HepG2 (cell line): Measurements from ENCODE around the gene MFAP3L. TPM values are rescaled to one million over a fixed set of nuclear protein-coding genes. Genes with fewer than 3 reads are reported as not detected.

Experiments used
- ATAC-seq: fragments of 200-7000 bp; cut with Tn5 transposase; 3 replicates; pipeline ENCODE4 v1.9.1; 2020; ENCODE audit warnings: mild to moderate bottlenecking, moderate library complexity
- BruUV-seq: library from RNA; stranded (reverse); fragments of 400-500 nt; replicated peaks from 2 replicates; lab custom pipeline; 2021; lab: Mats Ljungman, UMichigan
- CTCF ChIA-PET: fragments of 300-600 bp; formaldehyde crosslinking; extraction: SDS; loops from one replicate; lab custom pipeline; 2021; ENCODE audit warnings: low total read pairs, inconsistent platforms, low intra/inter-chr PET ratio; lab: Yijun Ruan, JAX
- POLR2A ChIA-PET: fragments of 350-600 bp; sonication (Branson Sonifier 250); formaldehyde crosslinking; loops from one replicate; lab custom pipeline; 2020; ENCODE audit warnings: antibody characterized with exemption, inconsistent platforms; lab: Yijun Ruan, JAX
- DNase-seq: peaks from one replicate; pipeline ENCODE4 v3.0.0-alpha.2; 2015; ENCODE audit warnings: low spot score
- FAIRE-seq: peaks from 3 replicates; lab custom pipeline; 2011; peaks lifted over from hg19 to GRCh38; lab: Jason Lieb, UNC
- H2AFZ ChIP-seq: one replicate; pipeline ENCODE4 v1.6.1; 2011; ENCODE audit warnings: low read length, inconsistent platforms
- H3K27ac ChIP-seq: fragments of 300-600 bp; 3 replicates; pipeline ENCODE4 v1.8.0; 2011; ENCODE audit warnings: mixed run types, mild to moderate bottlenecking, mixed read lengths, low read length, inconsistent platforms; ENCODE audit not compliant: insufficient read depth; ENCODE audit errors: extremely low read length
- H3K27me3 ChIP-seq, 2 experiments: fragments of 200-600 bp in 1 of 2; 2 replicates in 1 of 2; 3 replicates in 1 of 2; pipeline versions ENCODE4 v1.6.0 to v1.8.0; 2011; ENCODE audit warnings: low read length in 2 of 2, mild to moderate bottlenecking in 2 of 2, moderate library complexity in 2 of 2, inconsistent platforms in 1 of 2; ENCODE audit not compliant: insufficient read depth in 2 of 2, control insufficient read depth in 1 of 2
- H3K36me3 ChIP-seq, 2 experiments: fragments of 200-600 bp in 1 of 2; replicated peaks in 1 of 2; 2 replicates in 1 of 2; 3 replicates in 1 of 2; pipeline versions ENCODE4 v1.5.1 to v1.8.0; 2011; ENCODE audit warnings: low read length in 2 of 2, inconsistent platforms in 1 of 2; ENCODE audit not compliant: insufficient read depth in 2 of 2, control insufficient read depth in 1 of 2
- H3K4me1 ChIP-seq: 2 replicates; pipeline ENCODE4 v1.5.1; 2012; ENCODE audit warnings: low read length, inconsistent platforms; ENCODE audit not compliant: insufficient read depth
- H3K4me2 ChIP-seq: 2 replicates; pipeline ENCODE4 v1.6.0; 2011; ENCODE audit warnings: low read depth, low read length, inconsistent platforms
- H3K4me3 ChIP-seq, 3 experiments: fragments of 200-600 bp in 1 of 3; sonication (generic), shearing (Covaris generic) in 1 of 3; replicated peaks in 1 of 3; 2 replicates each; pipeline ENCODE4 v1.5.1; 2011 to 2016; ENCODE audit warnings: low read length in 3 of 3, inconsistent platforms in 2 of 3, low read depth in 2 of 3, mild to moderate bottlenecking in 2 of 3, control low read depth in 1 of 3, mixed read lengths in 1 of 3; ENCODE audit not compliant: insufficient read depth in 1 of 3
- H3K79me2 ChIP-seq: one replicate; pipeline ENCODE4 v1.6.1; 2011; ENCODE audit warnings: low read length, inconsistent platforms; ENCODE audit not compliant: insufficient read depth
- H3K9ac ChIP-seq: 2 replicates; pipeline ENCODE4 v1.6.0; 2011; ENCODE audit warnings: mild to moderate bottlenecking, low read depth, low read length, inconsistent platforms; ENCODE audit not compliant: insufficient read depth
- H3K9me3 ChIP-seq: 2 replicates; pipeline ENCODE4 v1.5.1; 2012; ENCODE audit warnings: mild to moderate bottlenecking, low read length
- H4K20me1 ChIP-seq: 2 replicates; pipeline ENCODE4 v1.6.0; 2011; ENCODE audit warnings: inconsistent platforms, mild to moderate bottlenecking, low read length, moderate library complexity; ENCODE audit not compliant: insufficient read depth
- ATF7-NPFF ChIP-seq: sonication (generic); formaldehyde crosslinking; IDR thresholded peaks from 2 replicates; pipeline ENCODE4 v1.8.1; 2023; ENCODE audit warnings: mild to moderate bottlenecking, low read depth, missing genetic modification reagents, moderate library complexity
- FOSL1 ChIP-seq: sonication (generic); formaldehyde crosslinking; IDR thresholded peaks from 2 replicates; pipeline ENCODE4 v1.9.0; 2021; ENCODE audit warnings: missing genetic modification reagents, borderline replicate concordance
- FOSL2 ChIP-seq: sonication (generic); formaldehyde crosslinking; IDR thresholded peaks from 2 replicates; pipeline ENCODE4 v1.4.0; 2020; ENCODE audit warnings: missing genetic modification reagents
- GABPB1 ChIP-seq: IDR thresholded peaks from 2 replicates; pipeline ENCODE4 v1.6.1; 2016; ENCODE audit warnings: mild to moderate bottlenecking, missing genetic modification reagents, moderate library complexity, missing compliant biosample characterization
- JDP2 ChIP-seq: sonication (generic); formaldehyde crosslinking; IDR thresholded peaks from 2 replicates; pipeline ENCODE4 v1.8.1; 2022; ENCODE audit warnings: missing genetic modification reagents, borderline replicate concordance
- KLF16 ChIP-seq, 2 experiments: sonication (generic) in 1 of 2; formaldehyde crosslinking in 1 of 2; IDR thresholded peaks; 2 replicates each; pipeline versions ENCODE4 v1.6.1 to v1.8.0; 2016 to 2023; ENCODE audit warnings: missing genetic modification reagents in 2 of 2, missing compliant biosample characterization in 1 of 2
- RAD51 ChIP-seq: fragments of 450-650 bp; IDR thresholded peaks from 2 replicates; pipeline ENCODE4 v1.6.1; 2016; ENCODE audit warnings: borderline replicate concordance
- RCOR2 ChIP-seq: IDR thresholded peaks from 2 replicates; pipeline ENCODE4 v1.6.1; 2016; ENCODE audit warnings: missing biosample characterization, missing genetic modification reagents
- SMAD1 ChIP-seq: sonication (generic); formaldehyde crosslinking; IDR thresholded peaks from 2 replicates; pipeline ENCODE4 v1.4.0; 2020; ENCODE audit warnings: missing genetic modification reagents, low read depth, mild to moderate bottlenecking, borderline replicate concordance
- ZC3H13 ChIP-seq: sonication (generic); formaldehyde crosslinking; IDR thresholded peaks from 2 replicates; pipeline ENCODE4 v1.8.1; 2023; ENCODE audit warnings: mild to moderate bottlenecking, missing genetic modification reagents, moderate library complexity
- ZKSCAN8 ChIP-seq: IDR thresholded peaks from 2 replicates; pipeline ENCODE4 v1.6.1; 2016; ENCODE audit warnings: borderline replicate concordance, missing genetic modification reagents, missing compliant biosample characterization
- ZNF562 ChIP-seq: sonication (generic); formaldehyde crosslinking; IDR thresholded peaks from 2 replicates; pipeline ENCODE4 v1.8.0; 2022; ENCODE audit warnings: missing genetic modification reagents, borderline replicate concordance
- WGBS: methylation state at CpG from one replicate; pipeline ENCODE4 v1.1.6; 2017; ENCODE audit warnings: low lambda C conversion rate; 5-methylcytosine and 5-hydroxymethylcytosine counted together
- in situ Hi-C: cut with HindIII; loops from 2 replicates; pipeline ENCODE4 v1.10.0; 2017; ENCODE audit warnings: low pct_unique_long_range_greater_than_20kb; ENCODE audit not compliant: extremely low pct_ligation_motif_present
- intact Hi-C: fragments of 100-400 bp; cut with micrococcal nuclease; formaldehyde crosslinking; loops from one replicate; pipeline ENCODE4 v1.10.0; 2022; ENCODE audit not compliant: unreplicated experiment
- polyA plus RNA-seq, 8 experiments: library from polyadenylated mRNA; depleted of rRNA in 3 of 8; stranded (reverse) in 7 of 8; unstranded in 1 of 8; fragments of >200 nt; fragmentation: Illumina TruSeq in 4 of 8; extraction: Trizol in 4 of 8; gene quantifications; 2 replicates each; pipeline versions ENCODE4 v1.2.1 to v1.2.3, GENCODE V29; 2011 to 2016; ENCODE audit warnings: low read depth in 4 of 8, missing spikeins in 1 of 8, mixed read lengths in 1 of 8; ENCODE audit not compliant: insufficient read depth in 1 of 8
- total RNA-seq, 5 experiments: library from RNA; depleted of rRNA; stranded (reverse); fragments of >200 nt; fragmentation: Illumina TruSeq; extraction: Trizol; gene quantifications; 2 replicates each; pipeline ENCODE4 v1.2.3, GENCODE V29; 2016; ENCODE audit warnings: low read depth in 1 of 5
- TF ChIP-seq, protein P1 (sequence below): sonication (generic); formaldehyde crosslinking; IDR thresholded peaks from 2 replicates; pipeline ENCODE4 v1.5.0; 2020; ENCODE audit warnings: missing genetic modification reagents
- TF ChIP-seq, protein P2 (sequence below): sonication (generic); formaldehyde crosslinking; IDR thresholded peaks from 2 replicates; pipeline ENCODE4 v1.5.1; 2020; ENCODE audit warnings: mild to moderate bottlenecking, missing genetic modification reagents

The MFAP3L gene
- total and polyA plus RNA-seq, 2 of the 13 experiments (the other 11 are each of a cell fraction or from before 2014, with no cell fraction given) = 1.5 to 3.6 TPM

DNA sequence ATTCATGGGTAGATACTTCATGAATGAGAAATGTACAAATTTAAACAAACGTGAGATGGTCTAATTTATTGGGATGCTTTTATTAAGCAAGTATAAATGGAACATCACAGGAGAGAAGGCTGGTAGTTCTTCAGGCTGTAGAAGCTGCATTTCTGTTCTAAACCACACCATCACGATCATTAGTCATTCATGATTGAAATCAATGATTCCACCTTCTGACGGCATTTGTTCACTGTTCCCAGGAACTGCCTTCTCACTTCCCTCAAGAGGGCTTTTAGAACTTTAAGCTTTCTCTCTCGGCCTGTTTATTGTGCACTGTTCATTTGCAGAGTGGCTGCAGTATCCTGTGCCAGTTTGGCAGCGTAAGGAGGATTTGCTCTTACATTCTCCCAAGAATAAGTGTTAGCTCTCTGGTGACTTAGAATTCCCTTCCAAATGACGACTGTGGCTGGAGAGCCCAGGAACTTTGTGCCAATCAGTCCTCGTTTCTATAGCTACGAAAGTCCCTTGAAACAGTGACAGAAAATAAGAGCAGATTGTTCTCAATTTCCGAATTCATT, 54.7 kb downstream of the MFAP3L start (continued):
- TF ChIP-seq RAD51 (no peak), JDP2 (no peak), ZKSCAN8 (no peak), ATF7-NPFF (CRISPR knock-in tag) (no peak), SMAD1 (no peak), RCOR2 (no peak), FOSL1 (CRISPR knock-in tag) (no peak), ZNF562 (CRISPR knock-in tag) (no peak)
- TF ChIP-seq, protein P1, sequence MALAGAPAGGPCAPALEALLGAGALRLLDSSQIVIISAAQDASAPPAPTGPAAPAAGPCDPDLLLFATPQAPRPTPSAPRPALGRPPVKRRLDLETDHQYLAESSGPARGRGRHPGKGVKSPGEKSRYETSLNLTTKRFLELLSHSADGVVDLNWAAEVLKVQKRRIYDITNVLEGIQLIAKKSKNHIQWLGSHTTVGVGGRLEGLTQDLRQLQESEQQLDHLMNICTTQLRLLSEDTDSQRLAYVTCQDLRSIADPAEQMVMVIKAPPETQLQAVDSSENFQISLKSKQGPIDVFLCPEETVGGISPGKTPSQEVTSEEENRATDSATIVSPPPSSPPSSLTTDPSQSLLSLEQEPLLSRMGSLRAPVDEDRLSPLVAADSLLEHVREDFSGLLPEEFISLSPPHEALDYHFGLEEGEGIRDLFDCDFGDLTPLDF = no peak

DNA sequence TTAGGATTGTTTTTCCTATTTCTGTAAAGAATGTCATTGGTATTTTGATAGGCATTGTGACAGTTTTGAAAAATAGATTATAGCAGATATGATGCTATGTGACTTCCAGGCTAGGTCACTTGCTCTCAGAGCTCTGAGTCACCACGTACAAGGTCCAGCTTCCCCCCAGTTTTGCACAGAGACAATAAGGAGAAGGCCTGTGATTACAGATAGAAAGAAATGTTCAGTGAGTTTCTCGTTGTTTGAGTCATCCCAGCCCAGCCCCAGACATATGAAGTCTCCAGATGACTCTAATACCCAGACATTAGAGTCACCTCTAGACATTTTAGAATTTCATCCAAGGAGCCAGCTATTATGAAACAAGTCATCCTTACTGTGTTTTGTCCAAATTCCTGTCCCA, 57.2 kb downstream of the MFAP3L start:
- ATAC-seq (no peak; the same call in 2 of the 3 replicates), FAIRE-seq (no peak), DNase-seq (no peak)
- intact Hi-C loops = no loop called here
- no peaks in the 10 kb centered on the region for H4K20me1 ChIP-seq
- POLR2A ChIA-PET = no interaction called here
- 5% methylated on average over 2 of the region's 2 CpGs for WGBS
- TF ChIP-seq KLF16 (CRISPR knock-in tag; IDR thresholded peaks at IDR 0.05) = no peak
- TF ChIP-seq, protein P2, sequence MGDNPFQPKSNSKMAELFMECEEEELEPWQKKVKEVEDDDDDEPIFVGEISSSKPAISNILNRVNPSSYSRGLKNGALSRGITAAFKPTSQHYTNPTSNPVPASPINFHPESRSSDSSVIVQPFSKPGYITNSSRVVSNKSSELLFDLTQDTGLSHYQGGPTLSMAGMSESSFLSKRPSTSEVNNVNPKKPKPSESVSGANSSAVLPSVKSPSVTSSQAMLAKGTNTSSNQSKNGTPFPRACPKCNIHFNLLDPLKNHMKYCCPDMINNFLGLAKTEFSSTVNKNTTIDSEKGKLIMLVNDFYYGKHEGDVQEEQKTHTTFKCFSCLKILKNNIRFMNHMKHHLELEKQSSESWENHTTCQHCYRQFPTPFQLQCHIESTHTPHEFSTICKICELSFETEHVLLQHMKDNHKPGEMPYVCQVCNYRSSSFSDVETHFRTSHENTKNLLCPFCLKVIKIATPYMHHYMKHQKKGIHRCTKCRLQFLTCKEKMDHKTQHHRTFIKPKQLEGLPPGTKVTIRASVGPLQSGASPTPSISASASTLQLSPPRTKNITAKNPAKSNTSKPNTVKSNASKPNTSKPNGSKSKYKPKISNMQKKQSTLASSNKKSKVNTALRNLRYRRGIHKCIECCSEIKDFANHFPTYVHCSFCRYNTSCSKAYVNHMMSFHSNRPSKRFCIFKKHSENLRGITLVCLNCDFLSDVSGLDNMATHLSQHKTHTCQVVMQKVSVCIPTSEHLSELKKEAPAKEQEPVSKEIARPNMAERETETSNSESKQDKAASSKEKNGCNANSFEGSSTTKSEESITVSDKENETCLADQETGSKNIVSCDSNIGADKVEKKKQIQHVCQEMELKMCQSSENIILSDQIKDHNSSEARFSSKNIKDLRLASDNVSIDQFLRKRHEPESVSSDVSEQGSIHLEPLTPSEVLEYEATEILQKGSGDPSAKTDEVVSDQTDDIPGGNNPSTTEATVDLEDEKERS (CRISPR knock-in tag) = no peak
- 0 out of 2 replicates have a peak, but pooled peaks have one; percentile 23 for TF ChIP-seq FOSL2
- no peak for TF ChIP-seq ZC3H13 (CRISPR knock-in tag)
- TF ChIP-seq GABPB1 (CRISPR knock-in tag) = no peak
- no peak overlapping the region for H3K4me3 ChIP-seq
- H3K9ac ChIP-seq = no peak overlapping the region
- H3K4me2 ChIP-seq = no peak overlapping the region
- H3K4me1 ChIP-seq = no peaks in the 10 kb centered on the region
- no peak overlapping the region for H2AFZ ChIP-seq
- no TSS peak for BruUV-seq
- H3K36me3 ChIP-seq = no peaks in the 10 kb centered on the region
- no peaks in the 10 kb centered on the region for H3K9me3 ChIP-seq
- no peaks in the 10 kb centered on the region for H3K79me2 ChIP-seq
- no peaks in the 10 kb centered on the region for H3K27me3 ChIP-seq
- H3K27ac ChIP-seq = no peak overlapping the region
- CTCF ChIA-PET = no interaction called here
- in situ Hi-C loops = no loop called here
